ENCODE data around the gene ANKDD1A.

Gene ANKDD1A

DNA sequence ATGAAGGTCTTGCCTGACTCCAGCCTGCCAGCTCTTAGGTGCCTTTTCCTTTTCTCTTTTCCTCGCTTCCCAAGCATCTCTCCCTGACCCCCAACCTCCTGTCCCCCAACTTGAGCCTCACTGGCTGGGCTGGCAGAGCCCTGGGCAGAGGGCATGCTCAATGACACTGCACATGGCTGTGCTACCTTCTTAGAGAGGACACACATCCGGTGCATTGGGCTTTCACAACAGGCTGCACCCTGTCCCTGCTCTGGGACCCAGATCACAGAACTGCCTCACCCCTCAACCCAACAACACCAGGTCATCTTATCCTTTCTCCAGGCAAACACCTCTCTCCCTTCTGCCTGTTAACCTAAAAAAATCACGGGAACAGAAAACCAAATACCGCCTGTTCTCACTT is 7.5 kb upstream of the ANKDD1A start:
- Histone ChIP-seq H3K36me3 (ENCODE audit: control insufficient read depth in 1 of 2, insufficient read depth in 2 of 2, low read length in 2 of 2) (no peaks in the 10 kb centered on the region), H3K4me3 (ENCODE audit: low read depth in 1 of 2, low read length in 2 of 2) (no peak overlapping the region), H3K27ac (ENCODE audit: low read depth, low read length) (no peak overlapping the region), H3K27me3 (ENCODE audit: control insufficient read depth in 1 of 2, insufficient read depth in 2 of 2, low read length in 2 of 2) (no peaks in the 10 kb centered on the region), H3K9ac (ENCODE audit: low read depth in 1 of 2, low read length in 2 of 2) (no peak overlapping the region), H3K9me3 (ENCODE audit: control insufficient read depth in 1 of 2, low read length in 2 of 2) (peaks cover 0 to 12% of the 10 kb centered on the region in 2 donors), H3K4me1 (ENCODE audit: control insufficient read depth in 1 of 2, insufficient read depth in 2 of 2, low read length in 2 of 2) (peaks cover 3 to 6% of the 10 kb centered on the region in 2 donors)

GRCh38 chr15:64905119-64905831 is 6.4 kb upstream of the ANKDD1A start:
- Histone ChIP-seq H3K36me3 (ENCODE audit: control insufficient read depth in 1 of 2, insufficient read depth in 2 of 2, low read length in 2 of 2) (no peaks in the 10 kb centered on the region), H3K27me3 (ENCODE audit: control insufficient read depth in 1 of 2, insufficient read depth in 2 of 2, low read length in 2 of 2) (no peaks in the 10 kb centered on the region), H3K27ac (ENCODE audit: low read depth, low read length) (no peak overlapping the region), H3K4me3 (ENCODE audit: low read depth in 1 of 2, low read length in 2 of 2) (peak overlapping the region; percentile 50 to 53), H3K9ac (ENCODE audit: low read depth in 1 of 2, low read length in 2 of 2) (peak overlapping the region in 1 of 2 donors; percentile 9), H3K9me3 (ENCODE audit: control insufficient read depth in 1 of 2, low read length in 2 of 2) (peaks cover 0 to 12% of the 10 kb centered on the region in 2 donors), H3K4me1 (ENCODE audit: control insufficient read depth in 1 of 2, insufficient read depth in 2 of 2, low read length in 2 of 2) (peaks cover 3 to 6% of the 10 kb centered on the region in 2 donors)

DNA sequence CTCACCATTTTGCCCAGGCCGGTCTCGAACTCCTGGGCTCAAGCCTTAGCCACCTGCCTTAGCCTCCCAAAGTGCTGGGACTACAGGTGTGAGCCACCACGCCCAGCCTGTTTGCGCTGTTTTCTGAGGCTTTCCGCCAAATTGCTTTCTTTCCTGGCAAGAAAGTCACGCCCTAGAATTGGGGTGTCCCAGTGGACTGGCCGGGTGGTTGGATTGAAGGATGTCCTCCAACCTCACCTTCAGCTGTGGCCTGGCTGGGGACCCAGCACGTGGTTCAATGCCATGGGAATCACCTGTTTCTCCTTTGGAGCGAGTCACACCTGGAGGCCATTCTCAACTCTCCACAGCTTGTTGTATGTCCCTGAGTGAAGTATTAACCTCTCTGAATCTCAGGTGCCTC is 5.8 kb upstream of the ANKDD1A start:
- Histone ChIP-seq H3K27ac (ENCODE audit: low read depth, low read length) (no peak overlapping the region), H3K9ac (ENCODE audit: low read depth in 1 of 2, low read length in 2 of 2) (no peak overlapping the region), H3K27me3 (ENCODE audit: control insufficient read depth in 1 of 2, insufficient read depth in 2 of 2, low read length in 2 of 2) (no peaks in the 10 kb centered on the region)

DNA sequence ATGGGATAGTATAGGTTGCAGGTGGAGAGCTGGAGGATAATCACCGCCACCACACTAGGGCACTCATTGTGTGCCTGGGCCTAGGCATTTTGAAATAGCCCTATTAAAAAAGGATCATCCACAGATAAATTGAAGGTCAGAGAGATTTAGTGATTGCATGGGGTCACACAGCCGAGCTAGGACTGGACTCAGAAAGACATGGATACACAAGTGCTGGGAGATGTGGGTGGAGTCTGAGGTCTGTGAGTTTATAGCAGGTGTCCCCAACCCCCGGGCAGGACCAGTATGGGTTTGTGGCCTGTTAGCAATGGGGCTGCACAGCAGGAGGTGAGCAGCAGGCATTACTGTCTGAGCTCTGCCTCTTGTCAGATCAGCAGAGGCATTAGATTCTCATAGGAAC is 5.3 kb upstream of the ANKDD1A start:
- Histone ChIP-seq H3K9me3 (ENCODE audit: control insufficient read depth in 1 of 2, low read length in 2 of 2) (peaks cover 0 to 6% of the 10 kb centered on the region in 2 donors), H3K27me3 (ENCODE audit: control insufficient read depth in 1 of 2, insufficient read depth in 2 of 2, low read length in 2 of 2) (no peaks in the 10 kb centered on the region), H3K4me3 (ENCODE audit: low read depth in 1 of 2, low read length in 2 of 2) (no peak overlapping the region), H3K9ac (ENCODE audit: low read depth in 1 of 2, low read length in 2 of 2) (no peak overlapping the region), H3K36me3 (ENCODE audit: control insufficient read depth in 1 of 2, insufficient read depth in 2 of 2, low read length in 2 of 2) (no peaks in the 10 kb centered on the region), H3K4me1 (ENCODE audit: control insufficient read depth in 1 of 2, insufficient read depth in 2 of 2, low read length in 2 of 2) (peaks cover 6 to 11% of the 10 kb centered on the region in 2 donors), H3K27ac (ENCODE audit: low read depth, low read length) (no peak overlapping the region)

More for the DNA sequence above, 5.8 kb upstream of the ANKDD1A start:
- Histone ChIP-seq H3K4me3 (ENCODE audit: low read depth in 1 of 2, low read length in 2 of 2) (no peak overlapping the region), H3K9me3 (ENCODE audit: control insufficient read depth in 1 of 2, low read length in 2 of 2) (peaks cover 0 to 8% of the 10 kb centered on the region in 2 donors), H3K36me3 (ENCODE audit: control insufficient read depth in 1 of 2, insufficient read depth in 2 of 2, low read length in 2 of 2) (no peaks in the 10 kb centered on the region), H3K4me1 (ENCODE audit: control insufficient read depth in 1 of 2, insufficient read depth in 2 of 2, low read length in 2 of 2) (peaks cover 3 to 6% of the 10 kb centered on the region in 2 donors)

- no peak overlapping the region for H3K4me3 ChIP-seq (ENCODE audit: low read depth in 1 of 2, low read length in 2 of 2)
- H3K27me3 ChIP-seq (ENCODE audit: control insufficient read depth in 1 of 2, insufficient read depth in 2 of 2, low read length in 2 of 2): no peaks in the 10 kb centered on the region
- H3K9ac ChIP-seq (ENCODE audit: low read depth in 1 of 2, low read length in 2 of 2): no peak overlapping the region
- H3K36me3 ChIP-seq (ENCODE audit: control insufficient read depth in 1 of 2, insufficient read depth in 2 of 2, low read length in 2 of 2): no peaks in the 10 kb centered on the region
- no peaks in the 10 kb centered on the region for H3K9me3 ChIP-seq (ENCODE audit: control insufficient read depth in 1 of 2, low read length in 2 of 2)
- H3K27ac ChIP-seq (ENCODE audit: low read depth, low read length): no peak overlapping the region
- peaks cover 6 to 11% of the 10 kb centered on the region in 2 donors for H3K4me1 ChIP-seq (ENCODE audit: control insufficient read depth in 1 of 2, insufficient read depth in 2 of 2, low read length in 2 of 2)
These were observed 3.7 kb upstream of the ANKDD1A start for GRCh38 chr15:64907991-64908390.

- H3K27ac ChIP-seq (ENCODE audit: low read depth, low read length): no peak overlapping the region
- no peak overlapping the region for H3K9ac ChIP-seq (ENCODE audit: low read depth in 1 of 2, low read length in 2 of 2)
- no peak overlapping the region for H3K4me3 ChIP-seq (ENCODE audit: low read depth in 1 of 2, low read length in 2 of 2)
- no peaks in the 10 kb centered on the region for H3K36me3 ChIP-seq (ENCODE audit: control insufficient read depth in 1 of 2, insufficient read depth in 2 of 2, low read length in 2 of 2)
- H3K4me1 ChIP-seq (ENCODE audit: control insufficient read depth in 1 of 2, insufficient read depth in 2 of 2, low read length in 2 of 2): peaks cover 4 to 11% of the 10 kb centered on the region in 2 donors
- no peaks in the 10 kb centered on the region for H3K27me3 ChIP-seq (ENCODE audit: control insufficient read depth in 1 of 2, insufficient read depth in 2 of 2, low read length in 2 of 2)
- no peaks in the 10 kb centered on the region for H3K9me3 ChIP-seq (ENCODE audit: control insufficient read depth in 1 of 2, low read length in 2 of 2)
These were observed 2.2 kb upstream of the ANKDD1A start for GRCh38 chr15:64909546-64909945.

DNA sequence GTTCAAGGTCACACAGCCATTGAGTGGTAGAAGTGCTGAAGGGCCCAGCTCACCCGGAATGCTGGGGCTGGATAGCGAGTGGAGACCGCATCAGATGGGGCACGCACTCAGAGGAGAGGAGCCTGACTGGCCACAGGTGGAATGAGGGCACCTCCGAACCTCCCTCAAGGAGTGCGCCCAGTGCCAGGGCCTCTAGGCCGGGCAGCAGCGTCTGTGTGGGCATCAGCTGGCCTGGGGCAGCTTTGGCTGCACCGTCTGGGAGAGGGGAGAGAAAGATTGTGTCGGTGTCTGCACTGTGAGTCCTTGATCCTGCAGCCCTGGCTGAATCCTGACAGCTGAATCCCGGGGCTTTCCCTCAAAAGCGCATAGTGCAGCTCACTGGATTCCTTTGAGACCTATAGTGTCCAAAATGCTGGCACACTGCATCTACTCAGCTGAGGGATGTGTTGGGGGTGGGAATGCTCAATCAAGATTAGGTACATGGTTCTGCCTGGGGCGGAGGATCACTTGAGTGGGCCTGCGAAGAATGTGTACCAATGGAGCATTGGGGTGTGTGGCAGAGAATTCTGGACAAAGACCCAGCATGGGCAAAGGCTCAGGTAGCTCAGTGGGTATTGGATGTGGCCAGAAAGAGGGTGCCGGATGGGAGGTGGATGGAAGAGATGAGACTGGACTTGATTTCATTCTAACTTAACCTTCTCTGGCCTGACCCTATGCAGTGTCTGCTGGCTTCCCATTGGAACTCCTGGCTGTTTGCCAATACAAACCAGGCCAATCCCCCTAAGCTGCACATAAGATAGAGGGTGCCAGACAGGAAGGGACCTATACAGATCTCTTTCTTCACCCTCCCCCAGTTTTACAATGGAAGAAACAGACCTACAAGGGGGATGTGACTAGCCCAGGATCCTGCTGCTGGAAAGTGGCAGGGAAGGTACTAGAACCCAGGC is 950 bp downstream of the ANKDD1A start:
- Histone ChIP-seq H3K27ac (ENCODE audit: low read depth, low read length) (no peak overlapping the region), H3K36me3 (ENCODE audit: control insufficient read depth in 1 of 2, insufficient read depth in 2 of 2, low read length in 2 of 2) (no peaks in the 10 kb centered on the region), H3K4me3 (ENCODE audit: low read depth in 1 of 2, low read length in 2 of 2) (peak overlapping the region; percentile 61 to 65), H3K9ac (ENCODE audit: low read depth in 1 of 2, low read length in 2 of 2) (no peak overlapping the region), H3K4me1 (ENCODE audit: control insufficient read depth in 1 of 2, insufficient read depth in 2 of 2, low read length in 2 of 2) (peaks cover 4 to 5% of the 10 kb centered on the region in 2 donors), H3K9me3 (ENCODE audit: control insufficient read depth in 1 of 2, low read length in 2 of 2) (no peaks in the 10 kb centered on the region), H3K27me3 (ENCODE audit: control insufficient read depth in 1 of 2, insufficient read depth in 2 of 2, low read length in 2 of 2) (no peaks in the 10 kb centered on the region)

DNA sequence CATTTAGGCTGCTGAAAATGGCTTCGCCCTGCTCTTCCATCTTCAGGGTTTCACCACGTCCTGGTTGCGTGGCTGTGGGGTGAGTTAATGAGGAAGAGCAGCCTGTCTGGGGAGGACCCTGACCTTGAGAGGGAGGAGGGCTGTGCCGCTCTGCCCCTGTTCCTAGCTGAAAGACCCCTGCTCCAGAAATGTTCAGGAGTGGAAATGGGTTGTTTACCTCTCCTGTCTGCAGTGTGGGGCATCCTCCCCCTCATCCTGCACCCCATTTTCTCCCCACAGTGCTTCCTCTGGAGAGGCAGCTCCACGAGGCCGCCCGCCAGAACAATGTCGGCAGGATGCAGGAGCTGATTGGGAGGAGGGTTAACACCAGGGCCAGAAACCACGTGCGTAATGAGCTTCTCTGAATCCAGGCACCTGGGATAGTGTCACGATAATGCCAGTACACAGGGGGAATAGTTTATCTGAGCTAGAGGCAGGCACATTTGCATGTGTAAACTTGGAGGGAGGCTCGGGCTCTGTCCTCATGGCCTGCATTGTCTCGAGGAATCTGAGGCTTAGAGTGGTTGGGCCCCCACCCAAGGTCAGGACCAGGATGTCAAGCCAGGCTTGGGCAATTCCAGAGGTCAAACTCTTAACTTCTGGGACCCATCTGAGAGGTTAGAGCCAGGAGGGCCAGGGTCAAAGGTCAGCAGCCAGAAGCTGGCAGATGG is 4.0 kb downstream of the ANKDD1A start:
- H3K4me3 ChIP-seq (ENCODE audit: low read depth in 1 of 2, low read length in 2 of 2): no peak overlapping the region
- H3K9ac ChIP-seq (ENCODE audit: low read depth in 1 of 2, low read length in 2 of 2): no peak overlapping the region
- H3K4me1 ChIP-seq (ENCODE audit: control insufficient read depth in 1 of 2, insufficient read depth in 2 of 2, low read length in 2 of 2): peaks cover 4 to 5% of the 10 kb centered on the region in 2 donors
- no peaks in the 10 kb centered on the region for H3K27me3 ChIP-seq (ENCODE audit: control insufficient read depth in 1 of 2, insufficient read depth in 2 of 2, low read length in 2 of 2)
- H3K36me3 ChIP-seq (ENCODE audit: control insufficient read depth in 1 of 2, insufficient read depth in 2 of 2, low read length in 2 of 2): no peaks in the 10 kb centered on the region
- no peaks in the 10 kb centered on the region for H3K9me3 ChIP-seq (ENCODE audit: control insufficient read depth in 1 of 2, low read length in 2 of 2)
- no peak overlapping the region for H3K27ac ChIP-seq (ENCODE audit: low read depth, low read length)

DNA sequence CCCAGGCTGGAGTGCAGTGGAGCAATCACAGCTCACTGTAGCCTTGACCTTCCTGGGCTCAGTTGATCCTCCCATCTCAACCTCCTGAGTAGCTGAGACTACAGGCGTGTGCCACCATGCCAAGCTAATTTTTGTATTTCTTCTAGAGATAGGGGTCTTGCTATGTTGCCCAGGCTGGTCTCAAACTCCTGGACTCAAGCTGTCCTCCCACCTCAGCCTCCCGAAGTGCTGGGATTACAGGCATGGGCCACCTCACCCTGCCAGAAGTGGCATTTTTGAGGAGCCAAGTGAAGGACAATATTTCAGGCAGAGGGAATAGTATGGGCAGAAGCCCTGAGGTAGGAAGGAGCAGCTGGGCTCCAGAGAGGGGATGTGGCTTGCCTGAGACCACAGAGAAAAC is 4.7 kb downstream of the ANKDD1A start:
- Histone ChIP-seq H3K27ac (ENCODE audit: low read depth, low read length) (no peak overlapping the region), H3K9me3 (ENCODE audit: control insufficient read depth in 1 of 2, low read length in 2 of 2) (no peaks in the 10 kb centered on the region), H3K4me3 (ENCODE audit: low read depth in 1 of 2, low read length in 2 of 2) (no peak overlapping the region), H3K4me1 (ENCODE audit: control insufficient read depth in 1 of 2, insufficient read depth in 2 of 2, low read length in 2 of 2) (peaks cover under 1 to 1% of the 10 kb centered on the region in 2 donors), H3K36me3 (ENCODE audit: control insufficient read depth in 1 of 2, insufficient read depth in 2 of 2, low read length in 2 of 2) (no peaks in the 10 kb centered on the region), H3K9ac (ENCODE audit: low read depth in 1 of 2, low read length in 2 of 2) (no peak overlapping the region), H3K27me3 (ENCODE audit: control insufficient read depth in 1 of 2, insufficient read depth in 2 of 2, low read length in 2 of 2) (no peaks in the 10 kb centered on the region)
